ENCODE data around the gene QRSL1. TPM values are rescaled to one million over a fixed set of nuclear protein-coding genes. Genes with fewer than 3 reads are reported as not detected.

The QRSL1 gene
- polyA plus RNA-seq, 1 of the 3 experiments (the other 2 are of a cell fraction): 5.7 TPM

DNA sequence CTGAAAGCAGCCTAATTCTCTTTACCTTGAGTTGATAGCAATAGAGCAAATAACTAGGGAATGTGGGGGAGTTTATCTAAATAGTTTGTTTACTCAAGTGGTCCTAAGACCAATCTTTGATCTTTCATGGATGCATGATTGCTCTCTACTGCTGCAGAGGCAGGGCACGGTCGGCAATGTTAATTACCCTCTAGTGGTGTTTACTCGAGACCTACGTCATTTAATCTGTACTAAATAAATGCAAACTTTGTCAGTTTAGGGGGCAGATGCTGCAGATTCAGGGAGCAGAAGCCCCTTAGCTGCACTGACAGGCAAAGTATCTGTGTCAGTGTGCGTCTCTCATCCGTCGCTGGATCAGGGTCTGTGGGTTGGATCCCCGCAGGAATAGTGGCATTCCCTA lies 7.0 kb upstream of the QRSL1 start:
- POLR2A ChIA-PET: no interaction called here
- no peaks in the 10 kb centered on the region for H3K27me3 ChIP-seq (ENCODE audit: insufficient read depth)
- no peak overlapping the region for H2AFZ ChIP-seq (ENCODE audit: low read depth)
- no peak for DNase-seq
- H3K9me2 ChIP-seq: no peaks in the 10 kb centered on the region
- H3K9ac ChIP-seq: no peak overlapping the region
- no peak overlapping the region for H3K4me2 ChIP-seq
- no peaks in the 10 kb centered on the region for H4K20me1 ChIP-seq (ENCODE audit: insufficient read depth)
- 94% methylated on average over 8 of the region's 8 CpGs for WGBS (ENCODE audit: low lambda C conversion rate)
- no peaks in the 10 kb centered on the region; a peak in 1 of 4 replicates for H3K4me1 ChIP-seq (ENCODE audit: control insufficient read depth in 1 of 2, insufficient read depth in 2 of 2, low read depth in 1 of 2, low read length in 1 of 2)
- H3F3A ChIP-seq (replicated peaks; ENCODE audit: insufficient read depth): no peaks in the 10 kb centered on the region
- TF ChIP-seq RXRA (IDR thresholded peaks at IDR 0.05; ENCODE audit: borderline replicate concordance, low read depth) (no peak), EP300 (IDR thresholded peaks at IDR 0.05; ENCODE audit: borderline replicate concordance in 1 of 2, low read depth in 1 of 2, low read length in 1 of 2) (no peak), RAD21 (IDR thresholded peaks at IDR 0.05; ENCODE audit: low read length) (no peak)
- TF ChIP-seq, protein P1, sequence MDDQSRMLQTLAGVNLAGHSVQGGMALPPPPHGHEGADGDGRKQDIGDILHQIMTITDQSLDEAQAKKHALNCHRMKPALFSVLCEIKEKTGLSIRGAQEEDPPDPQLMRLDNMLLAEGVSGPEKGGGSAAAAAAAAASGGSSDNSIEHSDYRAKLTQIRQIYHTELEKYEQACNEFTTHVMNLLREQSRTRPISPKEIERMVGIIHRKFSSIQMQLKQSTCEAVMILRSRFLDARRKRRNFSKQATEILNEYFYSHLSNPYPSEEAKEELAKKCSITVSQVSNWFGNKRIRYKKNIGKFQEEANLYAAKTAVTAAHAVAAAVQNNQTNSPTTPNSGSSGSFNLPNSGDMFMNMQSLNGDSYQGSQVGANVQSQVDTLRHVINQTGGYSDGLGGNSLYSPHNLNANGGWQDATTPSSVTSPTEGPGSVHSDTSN (IDR thresholded peaks at IDR 0.05): no peak
- TF ChIP-seq, protein P2, sequence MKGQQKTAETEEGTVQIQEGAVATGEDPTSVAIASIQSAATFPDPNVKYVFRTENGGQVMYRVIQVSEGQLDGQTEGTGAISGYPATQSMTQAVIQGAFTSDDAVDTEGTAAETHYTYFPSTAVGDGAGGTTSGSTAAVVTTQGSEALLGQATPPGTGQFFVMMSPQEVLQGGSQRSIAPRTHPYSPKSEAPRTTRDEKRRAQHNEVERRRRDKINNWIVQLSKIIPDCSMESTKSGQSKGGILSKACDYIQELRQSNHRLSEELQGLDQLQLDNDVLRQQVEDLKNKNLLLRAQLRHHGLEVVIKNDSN (IDR thresholded peaks at IDR 0.05; ENCODE audit: borderline replicate concordance, low read depth): no peak
- CTCF ChIA-PET: interaction anchor here (2.1 to 3.6 kb wide), 2 partner anchors 13 to 357 kb away, joined by 8 to 15 read pairs; no protein-coding TSS in a partner anchor
- H3K27ac ChIP-seq (ENCODE audit: low read depth in 2 of 2, low read length in 1 of 2): no peak overlapping the region
- 0 out of 2 replicates have a peak, but pooled peaks cover 5% of the 10 kb centered on the region for H3K9me3 ChIP-seq
- H3K36me3 ChIP-seq (replicated peaks in 1 of 2; ENCODE audit: control insufficient read depth in 1 of 2, insufficient read depth in 2 of 2, low read length in 1 of 2): peaks cover 4 to 6% of the 10 kb centered on the region in 2 experiments
- no peak overlapping the region for H3K4me3 ChIP-seq (ENCODE audit: low read depth in 2 of 2, low read length in 1 of 2)
- 0 out of 2 replicates have a peak, but pooled peaks cover 5% of the 10 kb centered on the region for H3K79me2 ChIP-seq (ENCODE audit: insufficient read depth)

DNA sequence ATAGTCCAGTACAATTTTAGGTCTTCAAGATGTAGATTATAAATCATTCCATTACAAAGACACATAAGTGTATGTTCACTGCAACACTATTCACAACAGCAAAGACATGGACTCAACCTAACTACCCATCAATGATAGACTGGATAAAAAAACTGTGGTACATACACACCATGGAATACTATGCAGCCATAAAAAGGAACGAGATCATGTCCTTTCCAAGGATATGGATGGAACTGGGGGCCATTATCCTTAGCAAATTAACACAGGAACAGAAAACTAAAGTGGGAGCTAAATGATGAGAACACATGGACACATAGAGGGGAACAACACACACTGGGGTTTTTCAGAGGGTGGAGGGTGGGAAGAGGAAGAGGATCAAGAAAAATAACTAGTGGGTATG lies 6.3 kb upstream of the QRSL1 start:
- H3K4me1 ChIP-seq (ENCODE audit: control insufficient read depth in 1 of 2, insufficient read depth in 2 of 2, low read depth in 1 of 2, low read length in 1 of 2): no peaks in the 10 kb centered on the region; a peak in 1 of 4 replicates
- no peaks in the 10 kb centered on the region for H4K20me1 ChIP-seq (ENCODE audit: insufficient read depth)
- H3K79me2 ChIP-seq (ENCODE audit: insufficient read depth): 0 out of 2 replicates have a peak, but pooled peaks cover 5% of the 10 kb centered on the region
- H3K27me3 ChIP-seq (ENCODE audit: insufficient read depth): no peaks in the 10 kb centered on the region
- TF ChIP-seq CHD2 (IDR thresholded peaks at IDR 0.05; ENCODE audit: low read length, partially characterized antibody): no peak
- TF ChIP-seq, protein P3, sequence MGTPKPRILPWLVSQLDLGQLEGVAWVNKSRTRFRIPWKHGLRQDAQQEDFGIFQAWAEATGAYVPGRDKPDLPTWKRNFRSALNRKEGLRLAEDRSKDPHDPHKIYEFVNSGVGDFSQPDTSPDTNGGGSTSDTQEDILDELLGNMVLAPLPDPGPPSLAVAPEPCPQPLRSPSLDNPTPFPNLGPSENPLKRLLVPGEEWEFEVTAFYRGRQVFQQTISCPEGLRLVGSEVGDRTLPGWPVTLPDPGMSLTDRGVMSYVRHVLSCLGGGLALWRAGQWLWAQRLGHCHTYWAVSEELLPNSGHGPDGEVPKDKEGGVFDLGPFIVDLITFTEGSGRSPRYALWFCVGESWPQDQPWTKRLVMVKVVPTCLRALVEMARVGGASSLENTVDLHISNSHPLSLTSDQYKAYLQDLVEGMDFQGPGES (IDR thresholded peaks at IDR 0.05; ENCODE audit: low read depth, low read length): no peak
- TF ChIP-seq, protein P4, sequence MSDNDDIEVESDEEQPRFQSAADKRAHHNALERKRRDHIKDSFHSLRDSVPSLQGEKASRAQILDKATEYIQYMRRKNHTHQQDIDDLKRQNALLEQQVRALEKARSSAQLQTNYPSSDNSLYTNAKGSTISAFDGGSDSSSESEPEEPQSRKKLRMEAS (IDR thresholded peaks at IDR 0.05; ENCODE audit: low read depth): no peak
- TF ChIP-seq, protein P2 (IDR thresholded peaks at IDR 0.05; ENCODE audit: borderline replicate concordance, low read depth): no peak
- TF ChIP-seq RAD21 (IDR thresholded peaks at IDR 0.05; ENCODE audit: low read length): no peak
- TF ChIP-seq FOXM1 (IDR thresholded peaks at IDR 0.05; ENCODE audit: low read depth): no peak
- no peak for TF ChIP-seq TCF12 (IDR thresholded peaks at IDR 0.05)
- TF ChIP-seq NFIC (IDR thresholded peaks at IDR 0.05; ENCODE audit: borderline replicate concordance): no peak
- TF ChIP-seq RXRA (IDR thresholded peaks at IDR 0.05; ENCODE audit: borderline replicate concordance, low read depth): no peak
- no peak for TF ChIP-seq ELF1 (IDR thresholded peaks at IDR 0.05)
- TF ChIP-seq JUND (IDR thresholded peaks at IDR 0.05): no peak
- no peak for TF ChIP-seq FOSL2 (IDR thresholded peaks at IDR 0.05; ENCODE audit: borderline replicate concordance, low read depth)
- no peak for TF ChIP-seq POLR2AphosphoS5 (IDR thresholded peaks at IDR 0.05; ENCODE audit: low read depth, low read length)
- TF ChIP-seq YY1 (IDR thresholded peaks at IDR 0.05; ENCODE audit: low read depth): no peak
- no peak for TF ChIP-seq MXI1 (IDR thresholded peaks at IDR 0.05; ENCODE audit: low read depth, low read length)
- no peak for TF ChIP-seq SIN3A (IDR thresholded peaks at IDR 0.05; ENCODE audit: borderline replicate concordance, low read depth, low read length)
- no peak for TF ChIP-seq GATA2 (CRISPR knock-in tag; IDR thresholded peaks at IDR 0.05)
- TF ChIP-seq, protein P5, sequence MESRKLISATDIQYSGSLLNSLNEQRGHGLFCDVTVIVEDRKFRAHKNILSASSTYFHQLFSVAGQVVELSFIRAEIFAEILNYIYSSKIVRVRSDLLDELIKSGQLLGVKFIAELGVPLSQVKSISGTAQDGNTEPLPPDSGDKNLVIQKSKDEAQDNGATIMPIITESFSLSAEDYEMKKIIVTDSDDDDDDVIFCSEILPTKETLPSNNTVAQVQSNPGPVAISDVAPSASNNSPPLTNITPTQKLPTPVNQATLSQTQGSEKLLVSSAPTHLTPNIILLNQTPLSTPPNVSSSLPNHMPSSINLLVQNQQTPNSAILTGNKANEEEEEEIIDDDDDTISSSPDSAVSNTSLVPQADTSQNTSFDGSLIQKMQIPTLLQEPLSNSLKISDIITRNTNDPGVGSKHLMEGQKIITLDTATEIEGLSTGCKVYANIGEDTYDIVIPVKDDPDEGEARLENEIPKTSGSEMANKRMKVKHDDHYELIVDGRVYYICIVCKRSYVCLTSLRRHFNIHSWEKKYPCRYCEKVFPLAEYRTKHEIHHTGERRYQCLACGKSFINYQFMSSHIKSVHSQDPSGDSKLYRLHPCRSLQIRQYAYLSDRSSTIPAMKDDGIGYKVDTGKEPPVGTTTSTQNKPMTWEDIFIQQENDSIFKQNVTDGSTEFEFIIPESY (IDR thresholded peaks at IDR 0.05; ENCODE audit: borderline replicate concordance, low read depth): no peak
- TF ChIP-seq EZH2phosphoT487 (IDR thresholded peaks at IDR 0.05; ENCODE audit: borderline replicate concordance, low read depth): no peak
- H3K9me2 ChIP-seq: no peaks in the 10 kb centered on the region
- H3K4me3 ChIP-seq (ENCODE audit: low read depth in 2 of 2, low read length in 1 of 2): no peak overlapping the region
- 22% methylated on average over 1 of the region's 1 CpG for WGBS (ENCODE audit: low lambda C conversion rate)
- peaks cover 2% of the 10 kb centered on the region in 2 experiments for H3K36me3 ChIP-seq (replicated peaks in 1 of 2; ENCODE audit: control insufficient read depth in 1 of 2, insufficient read depth in 2 of 2, low read length in 1 of 2)
- POLR2A ChIA-PET: no interaction called here
- no peak overlapping the region for H3K9ac ChIP-seq
- no peak for DNase-seq
- H2AFZ ChIP-seq (ENCODE audit: low read depth): no peak overlapping the region
- no peak overlapping the region for H3K4me2 ChIP-seq
- H3F3A ChIP-seq (replicated peaks; ENCODE audit: insufficient read depth): no peaks in the 10 kb centered on the region
- H3K9me3 ChIP-seq: 0 out of 2 replicates have a peak, but pooled peaks cover 5% of the 10 kb centered on the region
- no peak overlapping the region for H3K27ac ChIP-seq (ENCODE audit: low read depth in 2 of 2, low read length in 1 of 2)
- CTCF ChIA-PET: interaction anchor here (2.1 to 3.6 kb wide), 2 partner anchors 13 to 356 kb away, joined by 8 to 15 read pairs; no protein-coding TSS in a partner anchor

Data from SK-N-SH (cell line).